GM23338 (cell line): Measurements from ENCODE around the gene C1orf216. TPM values are rescaled to one million over a fixed set of nuclear protein-coding genes. Genes with fewer than 3 reads are reported as not detected.

ENCODE experiments used
- CREB1 ChIP-seq: fragments of 250-450 bp; sonication (Bioruptor Pico); IDR thresholded peaks from 2 replicates; pipeline ENCODE4 v1.5.0; 2020; ENCODE audit warnings: low read depth, mild to moderate bottlenecking, moderate library complexity
- JUNB ChIP-seq: IDR thresholded peaks from one replicate; pipeline ENCODE4 v1.6.1; 2016; ENCODE audit warnings: antibody characterized with exemption; ENCODE audit not compliant: unreplicated experiment
- NANOG ChIP-seq: IDR thresholded peaks from 2 replicates; pipeline ENCODE4 v1.6.1; 2016; ENCODE audit warnings: antibody characterized with exemption, borderline replicate concordance
- POLR2AphosphoS5 ChIP-seq: IDR thresholded peaks from 2 replicates; pipeline ENCODE4 v1.6.1; 2016; ENCODE audit warnings: antibody characterized with exemption, low read depth
- polyA plus RNA-seq: library from polyadenylated mRNA; unstranded; fragments of >200 nt; fragmentation: Nextera tagmentation; extraction: Ambion mirVana; gene quantifications from 2 replicates; pipeline ENCODE4 v1.2.1, GENCODE V29; 2016
- total RNA-seq: library from RNA; depleted of rRNA; stranded (reverse); fragments of >200 nt; shearing (Covaris generic); gene quantifications from 2 replicates; pipeline ENCODE4 v1.2.3, GENCODE V29; 2014
- TF ChIP-seq, protein P1 (sequence below): fragments of 250-450 bp; sonication (Bioruptor Pico); IDR thresholded peaks from 2 replicates; pipeline ENCODE4 v1.5.0; 2020; ENCODE audit warnings: mild to moderate bottlenecking, moderate library complexity
- TF ChIP-seq, protein P2 (sequence below), 2 experiments: fragments of 200-600 bp in 1 of 2; sonication (generic) in 1 of 2; conservative IDR thresholded peaks; 2 replicates each; pipeline versions ENCODE4 v1.5.1 to v1.6.1; 2016 to 2017; ENCODE audit warnings: antibody characterized with exemption in 2 of 2, low read depth in 2 of 2, mild to moderate bottlenecking in 2 of 2, moderate library complexity in 1 of 2
- TF ChIP-seq, protein P3 (sequence below): IDR thresholded peaks from 2 replicates; pipeline ENCODE4 v1.6.1; 2016; ENCODE audit warnings: antibody characterized with exemption

C1orf216 gene
- total and polyA plus RNA-seq, 2 experiments from 2014 or later = 4.7 to 21.5 TPM

DNA sequence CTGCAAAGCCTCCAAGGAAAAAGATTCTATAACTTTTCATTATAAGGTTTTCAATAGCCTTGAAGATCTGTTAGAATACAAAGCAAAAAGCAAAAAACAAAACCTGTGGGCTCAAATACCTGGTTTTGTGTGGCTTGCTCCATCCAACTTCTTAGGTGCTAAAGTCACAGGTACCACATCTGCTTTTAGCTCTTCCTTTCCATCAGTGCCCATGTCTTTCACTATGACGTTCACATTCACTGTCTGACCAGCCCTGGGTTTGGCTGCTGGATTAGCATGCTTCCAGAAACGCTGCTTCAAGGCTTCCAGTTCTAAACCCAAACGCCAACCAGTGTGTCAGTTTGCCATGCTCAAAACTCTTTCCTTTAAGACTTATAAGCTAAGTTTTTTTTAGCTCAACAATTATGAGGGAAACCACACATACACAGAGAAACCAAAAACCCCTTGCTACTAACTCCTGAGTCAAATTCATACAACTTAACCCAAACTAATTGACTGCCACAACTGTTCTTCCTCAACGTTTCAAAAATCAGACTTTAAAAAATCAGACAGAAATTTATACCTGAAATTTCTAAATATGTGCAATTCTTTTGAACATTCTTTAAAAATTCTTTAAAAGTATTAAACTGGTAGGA lies 35.1 kb upstream of the C1orf216 start (continued):
- TF ChIP-seq, protein P1, sequence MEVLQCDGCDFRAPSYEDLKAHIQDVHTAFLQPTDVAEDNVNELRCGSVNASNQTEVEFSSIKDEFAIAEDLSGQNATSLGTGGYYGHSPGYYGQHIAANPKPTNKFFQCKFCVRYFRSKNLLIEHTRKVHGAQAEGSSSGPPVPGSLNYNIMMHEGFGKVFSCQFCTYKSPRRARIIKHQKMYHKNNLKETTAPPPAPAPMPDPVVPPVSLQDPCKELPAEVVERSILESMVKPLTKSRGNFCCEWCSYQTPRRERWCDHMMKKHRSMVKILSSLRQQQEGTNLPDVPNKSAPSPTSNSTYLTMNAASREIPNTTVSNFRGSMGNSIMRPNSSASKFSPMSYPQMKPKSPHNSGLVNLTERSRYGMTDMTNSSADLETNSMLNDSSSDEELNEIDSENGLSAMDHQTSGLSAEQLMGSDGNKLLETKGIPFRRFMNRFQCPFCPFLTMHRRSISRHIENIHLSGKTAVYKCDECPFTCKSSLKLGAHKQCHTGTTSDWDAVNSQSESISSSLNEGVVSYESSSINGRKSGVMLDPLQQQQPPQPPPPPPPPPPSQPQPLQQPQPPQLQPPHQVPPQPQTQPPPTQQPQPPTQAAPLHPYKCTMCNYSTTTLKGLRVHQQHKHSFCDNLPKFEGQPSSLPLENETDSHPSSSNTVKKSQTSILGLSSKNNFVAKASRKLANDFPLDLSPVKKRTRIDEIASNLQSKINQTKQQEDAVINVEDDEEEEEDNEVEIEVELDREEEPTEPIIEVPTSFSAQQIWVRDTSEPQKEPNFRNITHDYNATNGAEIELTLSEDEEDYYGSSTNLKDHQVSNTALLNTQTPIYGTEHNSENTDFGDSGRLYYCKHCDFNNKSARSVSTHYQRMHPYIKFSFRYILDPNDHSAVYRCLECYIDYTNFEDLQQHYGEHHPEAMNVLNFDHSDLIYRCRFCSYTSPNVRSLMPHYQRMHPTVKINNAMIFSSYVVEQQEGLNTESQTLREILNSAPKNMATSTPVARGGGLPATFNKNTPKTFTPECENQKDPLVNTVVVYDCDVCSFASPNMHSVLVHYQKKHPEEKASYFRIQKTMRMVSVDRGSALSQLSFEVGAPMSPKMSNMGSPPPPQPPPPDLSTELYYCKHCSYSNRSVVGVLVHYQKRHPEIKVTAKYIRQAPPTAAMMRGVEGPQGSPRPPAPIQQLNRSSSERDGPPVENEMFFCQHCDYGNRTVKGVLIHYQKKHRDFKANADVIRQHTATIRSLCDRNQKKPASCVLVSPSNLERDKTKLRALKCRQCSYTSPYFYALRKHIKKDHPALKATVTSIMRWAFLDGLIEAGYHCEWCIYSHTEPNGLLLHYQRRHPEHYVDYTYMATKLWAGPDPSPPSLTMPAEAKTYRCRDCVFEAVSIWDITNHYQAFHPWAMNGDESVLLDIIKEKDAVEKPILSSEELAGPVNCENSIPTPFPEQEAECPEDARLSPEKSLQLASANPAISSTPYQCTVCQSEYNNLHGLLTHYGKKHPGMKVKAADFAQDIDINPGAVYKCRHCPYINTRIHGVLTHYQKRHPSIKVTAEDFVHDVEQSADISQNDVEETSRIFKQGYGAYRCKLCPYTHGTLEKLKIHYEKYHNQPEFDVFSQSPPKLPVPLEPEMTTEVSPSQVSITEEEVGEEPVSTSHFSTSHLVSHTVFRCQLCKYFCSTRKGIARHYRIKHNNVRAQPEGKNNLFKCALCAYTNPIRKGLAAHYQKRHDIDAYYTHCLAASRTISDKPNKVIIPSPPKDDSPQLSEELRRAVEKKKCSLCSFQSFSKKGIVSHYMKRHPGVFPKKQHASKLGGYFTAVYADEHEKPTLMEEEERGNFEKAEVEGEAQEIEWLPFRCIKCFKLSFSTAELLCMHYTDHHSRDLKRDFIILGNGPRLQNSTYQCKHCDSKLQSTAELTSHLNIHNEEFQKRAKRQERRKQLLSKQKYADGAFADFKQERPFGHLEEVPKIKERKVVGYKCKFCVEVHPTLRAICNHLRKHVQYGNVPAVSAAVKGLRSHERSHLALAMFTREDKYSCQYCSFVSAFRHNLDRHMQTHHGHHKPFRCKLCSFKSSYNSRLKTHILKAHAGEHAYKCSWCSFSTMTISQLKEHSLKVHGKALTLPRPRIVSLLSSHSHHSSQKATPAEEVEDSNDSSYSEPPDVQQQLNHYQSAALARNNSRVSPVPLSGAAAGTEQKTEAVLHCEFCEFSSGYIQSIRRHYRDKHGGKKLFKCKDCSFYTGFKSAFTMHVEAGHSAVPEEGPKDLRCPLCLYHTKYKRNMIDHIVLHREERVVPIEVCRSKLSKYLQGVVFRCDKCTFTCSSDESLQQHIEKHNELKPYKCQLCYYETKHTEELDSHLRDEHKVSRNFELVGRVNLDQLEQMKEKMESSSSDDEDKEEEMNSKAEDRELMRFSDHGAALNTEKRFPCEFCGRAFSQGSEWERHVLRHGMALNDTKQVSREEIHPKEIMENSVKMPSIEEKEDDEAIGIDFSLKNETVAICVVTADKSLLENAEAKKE (CRISPR knock-in tag) = no peak
- no peak for TF ChIP-seq NANOG
- no peak for TF ChIP-seq CREB1 (CRISPR knock-in tag)
- TF ChIP-seq JUNB = no peak
- no peak for TF ChIP-seq POLR2AphosphoS5
- TF ChIP-seq, protein P2, sequence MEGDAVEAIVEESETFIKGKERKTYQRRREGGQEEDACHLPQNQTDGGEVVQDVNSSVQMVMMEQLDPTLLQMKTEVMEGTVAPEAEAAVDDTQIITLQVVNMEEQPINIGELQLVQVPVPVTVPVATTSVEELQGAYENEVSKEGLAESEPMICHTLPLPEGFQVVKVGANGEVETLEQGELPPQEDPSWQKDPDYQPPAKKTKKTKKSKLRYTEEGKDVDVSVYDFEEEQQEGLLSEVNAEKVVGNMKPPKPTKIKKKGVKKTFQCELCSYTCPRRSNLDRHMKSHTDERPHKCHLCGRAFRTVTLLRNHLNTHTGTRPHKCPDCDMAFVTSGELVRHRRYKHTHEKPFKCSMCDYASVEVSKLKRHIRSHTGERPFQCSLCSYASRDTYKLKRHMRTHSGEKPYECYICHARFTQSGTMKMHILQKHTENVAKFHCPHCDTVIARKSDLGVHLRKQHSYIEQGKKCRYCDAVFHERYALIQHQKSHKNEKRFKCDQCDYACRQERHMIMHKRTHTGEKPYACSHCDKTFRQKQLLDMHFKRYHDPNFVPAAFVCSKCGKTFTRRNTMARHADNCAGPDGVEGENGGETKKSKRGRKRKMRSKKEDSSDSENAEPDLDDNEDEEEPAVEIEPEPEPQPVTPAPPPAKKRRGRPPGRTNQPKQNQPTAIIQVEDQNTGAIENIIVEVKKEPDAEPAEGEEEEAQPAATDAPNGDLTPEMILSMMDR (conservative IDR thresholded peaks at IDR 0.05; ENCODE audit: low read depth in 2 of 2) = no peak
- TF ChIP-seq, protein P3, sequence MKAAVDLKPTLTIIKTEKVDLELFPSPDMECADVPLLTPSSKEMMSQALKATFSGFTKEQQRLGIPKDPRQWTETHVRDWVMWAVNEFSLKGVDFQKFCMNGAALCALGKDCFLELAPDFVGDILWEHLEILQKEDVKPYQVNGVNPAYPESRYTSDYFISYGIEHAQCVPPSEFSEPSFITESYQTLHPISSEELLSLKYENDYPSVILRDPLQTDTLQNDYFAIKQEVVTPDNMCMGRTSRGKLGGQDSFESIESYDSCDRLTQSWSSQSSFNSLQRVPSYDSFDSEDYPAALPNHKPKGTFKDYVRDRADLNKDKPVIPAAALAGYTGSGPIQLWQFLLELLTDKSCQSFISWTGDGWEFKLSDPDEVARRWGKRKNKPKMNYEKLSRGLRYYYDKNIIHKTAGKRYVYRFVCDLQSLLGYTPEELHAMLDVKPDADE = no peak
